Panc1 (cell line): ENCODE data around the gene SNRPA1. TPM values are rescaled to one million over a fixed set of nuclear protein-coding genes. Genes with fewer than 3 reads are reported as not detected.
A peak's percentile ranks its signal among the peaks of the same experiment; 100 is the strongest.

ENCODE experiments used
- ATAC-seq: fragments of 200-7000 bp; cut with Tn5 transposase; 2 replicates; pipeline ENCODE4 v1.9.1; 2020; ENCODE audit warnings: mild to moderate bottlenecking, moderate library complexity
- BruUV-seq: library from RNA; stranded (reverse); fragments of 400-500 nt; replicated peaks from 2 replicates; lab custom pipeline; 2021; lab: Mats Ljungman, UMichigan
- CTCF ChIA-PET: fragments of 300-600 bp; sonication (Branson Sonifier 250); formaldehyde crosslinking; loops from one replicate; lab custom pipeline; 2022; ENCODE audit warnings: antibody characterized with exemption; lab: Charles Lee
- POLR2A ChIA-PET: fragments of 300-600 bp; sonication (Branson Sonifier 250); formaldehyde crosslinking; loops from one replicate; lab custom pipeline; 2022; ENCODE audit warnings: antibody characterized with exemption; lab: Charles Lee
- DNase-seq: peaks from one replicate; pipeline ENCODE4 v3.0.0-alpha.2; 2010; ENCODE audit warnings: low read depth, low spot score
- H3K27ac ChIP-seq: 2 replicates; pipeline ENCODE4 v1.5.1; 2011; ENCODE audit warnings: mild to moderate bottlenecking, low read length, inconsistent platforms
- H3K27me3 ChIP-seq: fragments of 200-500 bp; sonication (Bioruptor generic); 2 replicates; pipeline ENCODE4 v1.6.0; 2014; ENCODE audit warnings: low read length, inconsistent platforms; ENCODE audit not compliant: control insufficient read depth, insufficient read depth
- H3K36me3 ChIP-seq: fragments of 200-500 bp; sonication (Bioruptor generic); 2 replicates; pipeline ENCODE4 v1.5.1; 2014; ENCODE audit warnings: inconsistent platforms, mild to moderate bottlenecking, low read length, moderate library complexity; ENCODE audit not compliant: control insufficient read depth, insufficient read depth
- H3K4me1 ChIP-seq: 2 replicates; pipeline ENCODE4 v1.5.1; 2011; ENCODE audit warnings: inconsistent platforms, mild to moderate bottlenecking, low read length, moderate library complexity; ENCODE audit not compliant: control insufficient read depth, insufficient read depth
- H3K4me3 ChIP-seq, 2 experiments: 2 replicates each; pipeline ENCODE4 v1.5.1; 2011 to 2012; ENCODE audit warnings: low read depth in 2 of 2, low read length in 2 of 2, mild to moderate bottlenecking in 2 of 2, inconsistent platforms in 1 of 2, moderate library complexity in 1 of 2
- H3K9me3 ChIP-seq: fragments of 200-500 bp; sonication (Bioruptor generic); 2 replicates; pipeline ENCODE4 v1.5.1; 2014; ENCODE audit warnings: low read depth, mild to moderate bottlenecking, inconsistent platforms, low read length, moderate library complexity; ENCODE audit not compliant: control insufficient read depth, insufficient read depth
- CTCF ChIP-seq: fragments of 450-650 bp; IDR thresholded peaks from 2 replicates; pipeline ENCODE4 v1.5.1; 2017; ENCODE audit warnings: mild to moderate bottlenecking
- POLR2AphosphoS5 ChIP-seq: IDR thresholded peaks from 2 replicates; pipeline ENCODE4 v1.6.1; 2012; ENCODE audit warnings: mild to moderate bottlenecking, low read depth, low read length, moderate library complexity
- REST ChIP-seq, 2 experiments: IDR thresholded peaks; 2 replicates each; pipeline ENCODE4 v1.6.1; 2011 to 2012; ENCODE audit warnings: low read depth in 2 of 2, control low read depth in 1 of 2, low read length in 1 of 2, mild to moderate bottlenecking in 1 of 2, moderate library complexity in 1 of 2; ENCODE audit not compliant: insufficient read depth in 1 of 2
- SIN3A ChIP-seq: IDR thresholded peaks from 2 replicates; pipeline ENCODE4 v1.6.1; 2012; ENCODE audit warnings: low read depth, mild to moderate bottlenecking, low read length, moderate library complexity, borderline replicate concordance; ENCODE audit not compliant: insufficient read depth
- TCF7L2 ChIP-seq: IDR thresholded peaks from 2 replicates; pipeline ENCODE4 v1.6.1; 2011; ENCODE audit warnings: mild to moderate bottlenecking, low read depth, low read length, inconsistent platforms
- in situ Hi-C: cut with HindIII; loops from 2 replicates; pipeline ENCODE4 v1.10.0; 2016; ENCODE audit warnings: low sequenced_read_pairs, low pct_unique_long_range_greater_than_20kb
- intact Hi-C: fragments of 100-400 bp; cut with micrococcal nuclease; formaldehyde crosslinking; loops from one replicate; pipeline ENCODE4 v1.10.0; 2022; ENCODE audit not compliant: unreplicated experiment
- total RNA-seq: library from RNA; stranded (reverse); gene quantifications from one replicate; pipeline ENCODE4 v1.2.1, GENCODE V29; 2021; ENCODE audit not compliant: unreplicated experiment

Gene SNRPA1
- total RNA-seq, 1 experiment from 2014 or later, result 98.0 TPM

GRCh38 chr15:101242160-101242998 is 52.7 kb downstream of the SNRPA1 start:
- no peaks in the 10 kb centered on the region for H3K9me3 ChIP-seq
- CTCF ChIA-PET, result no interaction called here
- H3K27me3 ChIP-seq, result no peaks in the 10 kb centered on the region
- no peak overlapping the region for H3K4me3 ChIP-seq
- TF ChIP-seq CTCF, result no peak
- TF ChIP-seq SIN3A, result no peak
- no peak for TF ChIP-seq REST (IDR thresholded peaks at IDR 0.05; ENCODE audit: insufficient read depth in 1 of 2, low read depth in 2 of 2, low read length in 1 of 2)
- no peak for TF ChIP-seq POLR2AphosphoS5
- no peak for TF ChIP-seq TCF7L2
- POLR2A ChIA-PET, result no interaction called here
- DNase-seq, result no peak
- peak; percentile 29; the same call in 1 of the 2 replicates for ATAC-seq
- no peaks in the 10 kb centered on the region for H3K36me3 ChIP-seq
- H3K27ac ChIP-seq, result peak overlapping the region; percentile 35; the same call in 1 of the 2 replicates
- no TSS peak for BruUV-seq
- H3K4me1 ChIP-seq, result peaks cover 59% of the 10 kb centered on the region
- intact Hi-C loops (loop anchor here (5.0 kb wide), 1 partner anchor 35 kb away; no protein-coding TSS in a partner anchor), in situ Hi-C loops (loop anchor here (5.0 kb wide), 1 partner anchor 50 kb away; no protein-coding TSS in a partner anchor)

- CTCF ChIA-PET, result no interaction called here
- in situ Hi-C loops, result loop anchor here (5.0 kb wide), 1 partner anchor 48 kb away; no protein-coding TSS in a partner anchor
- ATAC-seq (no peak), DNase-seq (no peak)
- POLR2A ChIA-PET, result interaction anchor here (0.6 kb wide), 1 partner anchor 436 kb away, joined by 4 read pairs; no protein-coding TSS in a partner anchor
- intact Hi-C loops, result loop anchor here (5.0 kb wide), 1 partner anchor 33 kb away; no protein-coding TSS in a partner anchor
- TSS peak; percentile 2 for BruUV-seq
- Histone ChIP-seq H3K36me3 (no peaks in the 10 kb centered on the region), H3K4me1 (peaks cover 47% of the 10 kb centered on the region), H3K27ac (no peak overlapping the region), H3K4me3 (no peak overlapping the region), H3K27me3 (no peaks in the 10 kb centered on the region), H3K9me3 (no peaks in the 10 kb centered on the region)
- no peak for TF ChIP-seq CTCF
- no peak for TF ChIP-seq POLR2AphosphoS5
- TF ChIP-seq REST (IDR thresholded peaks at IDR 0.05; ENCODE audit: insufficient read depth in 1 of 2, low read depth in 2 of 2, low read length in 1 of 2), result no peak
- TF ChIP-seq SIN3A, result no peak
- no peak for TF ChIP-seq TCF7L2
These were observed 54.7 kb downstream of the SNRPA1 start for GRCh38 chr15:101240358-101240757.
